Measurements from ENCODE around the gene PPP1R13B.

GRCh38 chr14:103854017-103854808 is 6.8 kb upstream of the PPP1R13B start:
- TF ChIP-seq, protein P1, sequence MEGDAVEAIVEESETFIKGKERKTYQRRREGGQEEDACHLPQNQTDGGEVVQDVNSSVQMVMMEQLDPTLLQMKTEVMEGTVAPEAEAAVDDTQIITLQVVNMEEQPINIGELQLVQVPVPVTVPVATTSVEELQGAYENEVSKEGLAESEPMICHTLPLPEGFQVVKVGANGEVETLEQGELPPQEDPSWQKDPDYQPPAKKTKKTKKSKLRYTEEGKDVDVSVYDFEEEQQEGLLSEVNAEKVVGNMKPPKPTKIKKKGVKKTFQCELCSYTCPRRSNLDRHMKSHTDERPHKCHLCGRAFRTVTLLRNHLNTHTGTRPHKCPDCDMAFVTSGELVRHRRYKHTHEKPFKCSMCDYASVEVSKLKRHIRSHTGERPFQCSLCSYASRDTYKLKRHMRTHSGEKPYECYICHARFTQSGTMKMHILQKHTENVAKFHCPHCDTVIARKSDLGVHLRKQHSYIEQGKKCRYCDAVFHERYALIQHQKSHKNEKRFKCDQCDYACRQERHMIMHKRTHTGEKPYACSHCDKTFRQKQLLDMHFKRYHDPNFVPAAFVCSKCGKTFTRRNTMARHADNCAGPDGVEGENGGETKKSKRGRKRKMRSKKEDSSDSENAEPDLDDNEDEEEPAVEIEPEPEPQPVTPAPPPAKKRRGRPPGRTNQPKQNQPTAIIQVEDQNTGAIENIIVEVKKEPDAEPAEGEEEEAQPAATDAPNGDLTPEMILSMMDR (conservative IDR thresholded peaks at IDR 0.05): no peak
- TF ChIP-seq EZH2 (IDR thresholded peaks at IDR 0.05; ENCODE audit: low read depth): no peak

Measured in PC-9 (cell line).